ENCODE results near the gene RHOV.

GRCh38 chr15:40906991-40907802 lies 33.2 kb upstream of the RHOV start:
- TF ChIP-seq EZH2 (IDR thresholded peaks at IDR 0.05) (no peak), POLR2AphosphoS5 (IDR thresholded peaks at IDR 0.05; ENCODE audit: borderline replicate concordance, low read depth, low read length) (no peak), FOXP2 (optimal IDR thresholded peaks at IDR 0.05; ENCODE audit: control extremely low read depth, extremely low read length, insufficient read depth) (no peak)

All from SK-N-MC (cell line).